ENCODE results near the gene PSIP1. TPM values are rescaled to one million over a fixed set of nuclear protein-coding genes. Genes with fewer than 3 reads are reported as not detected.
A peak's percentile ranks its signal among the peaks of the same experiment; 100 is the strongest.

The PSIP1 gene
- total and polyA plus RNA-seq, 2 donors (not counting 1 experiment from before 2014, with no cell fraction given) = 51.2 to 73.3 TPM

DNA sequence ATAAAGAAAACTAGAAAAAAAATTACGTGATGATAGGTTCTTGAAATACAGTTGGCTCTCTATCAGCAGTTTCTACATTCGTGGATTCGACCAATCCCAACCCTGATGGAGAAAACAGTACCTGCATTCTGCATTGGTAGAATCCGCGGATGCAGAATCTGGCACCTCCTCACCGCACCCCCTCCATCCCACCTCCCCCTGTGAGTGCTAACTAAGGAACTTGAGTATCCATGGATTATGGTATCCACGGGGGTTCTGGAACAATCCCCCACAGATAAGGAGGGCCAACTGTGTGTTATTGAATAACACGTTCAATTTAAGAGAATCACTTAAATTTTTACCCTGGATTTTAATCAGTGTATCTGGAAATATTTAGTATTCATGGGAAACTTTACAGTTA lies 10.5 kb upstream of the PSIP1 start:
- H3K9ac ChIP-seq (ENCODE audit: insufficient read depth, low read length) = no peak overlapping the region
- H3K79me2 ChIP-seq (ENCODE audit: control insufficient read depth, insufficient read depth, low read length) = no peaks in the 10 kb centered on the region
- H3K27me3 ChIP-seq (ENCODE audit: control insufficient read depth, insufficient read depth, low read length) = no peaks in the 10 kb centered on the region
- no peak for TF ChIP-seq EZH2 (IDR thresholded peaks at IDR 0.05; ENCODE audit: low read length, missing control alignments)
- H4K20me1 ChIP-seq (ENCODE audit: control insufficient read depth, extremely low read depth, insufficient read depth, low read length) = no peaks in the 10 kb centered on the region
- no peak for DNase-seq (ENCODE audit: low read depth in 2 of 2)
- H3K9me3 ChIP-seq (ENCODE audit: control insufficient read depth, insufficient read depth, low read depth, low read length) = no peaks in the 10 kb centered on the region
- H3K4me3 ChIP-seq (replicated peaks in 1 of 4; ENCODE audit: control extremely low read depth in 1 of 4, insufficient read depth in 1 of 4, low read depth in 3 of 4, low read length in 4 of 4) = no peak overlapping the region
- H3K36me3 ChIP-seq (ENCODE audit: control insufficient read depth, insufficient read depth, low read length) = no peaks in the 10 kb centered on the region
- H3K4me2 ChIP-seq (ENCODE audit: extremely low read depth, insufficient read depth, low read length) = no peak overlapping the region
- H3K4me1 ChIP-seq (ENCODE audit: control insufficient read depth, extremely low read depth, insufficient read depth, low read length) = no peaks in the 10 kb centered on the region
- H2AFZ ChIP-seq (ENCODE audit: low read length) = no peak overlapping the region
- H3K27ac ChIP-seq (ENCODE audit: insufficient read depth, low read length) = no peak overlapping the region

DNA sequence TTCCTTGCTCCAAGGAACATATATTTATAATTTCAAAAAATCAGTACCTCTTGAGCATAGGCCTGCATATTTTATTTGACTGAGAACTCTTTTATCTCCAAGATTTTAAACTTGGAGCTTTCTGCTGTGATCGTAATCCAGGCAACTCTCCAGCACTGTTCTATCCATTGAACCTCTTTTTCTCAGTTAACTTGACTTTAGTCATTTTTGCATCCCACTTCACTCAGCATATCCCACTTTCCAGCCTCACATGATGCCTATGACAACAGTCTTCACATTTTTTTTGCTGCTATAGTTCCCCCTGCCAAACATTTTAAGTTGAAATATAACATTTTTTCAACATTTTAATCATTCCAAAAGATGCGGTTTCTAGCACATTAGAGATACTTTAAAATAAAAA lies 9.1 kb upstream of the PSIP1 start:
- Histone ChIP-seq H3K4me1 (ENCODE audit: control insufficient read depth, extremely low read depth, insufficient read depth, low read length) (no peaks in the 10 kb centered on the region), H3K79me2 (ENCODE audit: control insufficient read depth, insufficient read depth, low read length) (no peaks in the 10 kb centered on the region), H3K36me3 (ENCODE audit: control insufficient read depth, insufficient read depth, low read length) (no peaks in the 10 kb centered on the region), H4K20me1 (ENCODE audit: control insufficient read depth, extremely low read depth, insufficient read depth, low read length) (no peaks in the 10 kb centered on the region), H3K9me3 (ENCODE audit: control insufficient read depth, insufficient read depth, low read depth, low read length) (no peaks in the 10 kb centered on the region), H3K4me2 (ENCODE audit: extremely low read depth, insufficient read depth, low read length) (no peak overlapping the region), H3K4me3 (replicated peaks in 1 of 4; ENCODE audit: control extremely low read depth in 1 of 4, insufficient read depth in 1 of 4, low read depth in 3 of 4, low read length in 4 of 4) (no peak overlapping the region), H3K9ac (ENCODE audit: insufficient read depth, low read length) (no peak overlapping the region), H3K27ac (ENCODE audit: insufficient read depth, low read length) (no peak overlapping the region), H2AFZ (ENCODE audit: low read length) (no peak overlapping the region), H3K27me3 (ENCODE audit: control insufficient read depth, insufficient read depth, low read length) (no peaks in the 10 kb centered on the region)
- no peak for DNase-seq (ENCODE audit: low read depth in 2 of 2)
- TF ChIP-seq, protein P1, sequence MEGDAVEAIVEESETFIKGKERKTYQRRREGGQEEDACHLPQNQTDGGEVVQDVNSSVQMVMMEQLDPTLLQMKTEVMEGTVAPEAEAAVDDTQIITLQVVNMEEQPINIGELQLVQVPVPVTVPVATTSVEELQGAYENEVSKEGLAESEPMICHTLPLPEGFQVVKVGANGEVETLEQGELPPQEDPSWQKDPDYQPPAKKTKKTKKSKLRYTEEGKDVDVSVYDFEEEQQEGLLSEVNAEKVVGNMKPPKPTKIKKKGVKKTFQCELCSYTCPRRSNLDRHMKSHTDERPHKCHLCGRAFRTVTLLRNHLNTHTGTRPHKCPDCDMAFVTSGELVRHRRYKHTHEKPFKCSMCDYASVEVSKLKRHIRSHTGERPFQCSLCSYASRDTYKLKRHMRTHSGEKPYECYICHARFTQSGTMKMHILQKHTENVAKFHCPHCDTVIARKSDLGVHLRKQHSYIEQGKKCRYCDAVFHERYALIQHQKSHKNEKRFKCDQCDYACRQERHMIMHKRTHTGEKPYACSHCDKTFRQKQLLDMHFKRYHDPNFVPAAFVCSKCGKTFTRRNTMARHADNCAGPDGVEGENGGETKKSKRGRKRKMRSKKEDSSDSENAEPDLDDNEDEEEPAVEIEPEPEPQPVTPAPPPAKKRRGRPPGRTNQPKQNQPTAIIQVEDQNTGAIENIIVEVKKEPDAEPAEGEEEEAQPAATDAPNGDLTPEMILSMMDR (conservative IDR thresholded peaks at IDR 0.05 in 1 of 2, IDR thresholded peaks at IDR 0.05 in 1 of 2; ENCODE audit: low read depth in 1 of 2, low read length in 2 of 2) = no peak
- TF ChIP-seq EZH2 (IDR thresholded peaks at IDR 0.05; ENCODE audit: low read length, missing control alignments) = no peak

DNA sequence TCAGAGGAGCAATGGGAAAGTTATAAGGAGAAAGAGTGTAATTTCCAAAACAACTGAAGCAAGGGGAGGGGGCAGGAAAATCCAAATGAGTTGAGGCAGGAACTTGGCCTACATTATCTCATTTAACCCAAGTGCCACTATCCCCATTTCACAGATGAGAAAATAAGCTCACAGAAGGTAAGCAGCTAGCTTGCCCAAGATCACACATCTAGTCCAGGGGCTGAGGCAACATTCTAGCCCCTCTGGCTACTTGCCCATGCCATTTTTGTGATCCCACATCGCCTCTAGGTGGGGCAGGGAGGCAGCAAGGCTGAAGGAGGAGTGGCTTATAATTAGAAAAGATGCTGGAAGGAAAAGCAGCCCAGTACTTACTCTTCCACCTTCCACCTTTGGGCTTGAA lies 2.6 kb upstream of the PSIP1 start:
- no peak for TF ChIP-seq EZH2 (IDR thresholded peaks at IDR 0.05; ENCODE audit: low read length, missing control alignments)
- TF ChIP-seq, protein P1 (conservative IDR thresholded peaks at IDR 0.05 in 1 of 2, IDR thresholded peaks at IDR 0.05 in 1 of 2; ENCODE audit: low read depth in 1 of 2, low read length in 2 of 2) = no peak
- no peak overlapping the region for H2AFZ ChIP-seq (ENCODE audit: low read length)
- DNase-seq (ENCODE audit: low read depth in 2 of 2) = peak in 1 of 2 donors; percentile 36

More for the DNA sequence above, 2.6 kb upstream of the PSIP1 start:
- Histone ChIP-seq H3K79me2 (ENCODE audit: control insufficient read depth, insufficient read depth, low read length) (peaks cover 19% of the 10 kb centered on the region), H3K4me1 (ENCODE audit: control insufficient read depth, extremely low read depth, insufficient read depth, low read length) (no peaks in the 10 kb centered on the region), H3K36me3 (ENCODE audit: control insufficient read depth, insufficient read depth, low read length) (no peaks in the 10 kb centered on the region), H4K20me1 (ENCODE audit: control insufficient read depth, extremely low read depth, insufficient read depth, low read length) (no peaks in the 10 kb centered on the region), H3K27me3 (ENCODE audit: control insufficient read depth, insufficient read depth, low read length) (no peaks in the 10 kb centered on the region), H3K9ac (ENCODE audit: insufficient read depth, low read length) (no peak overlapping the region), H3K4me3 (replicated peaks in 1 of 4; ENCODE audit: control extremely low read depth in 1 of 4, insufficient read depth in 1 of 4, low read depth in 3 of 4, low read length in 4 of 4) (no peak overlapping the region), H3K9me3 (ENCODE audit: control insufficient read depth, insufficient read depth, low read depth, low read length) (no peaks in the 10 kb centered on the region), H3K4me2 (ENCODE audit: extremely low read depth, insufficient read depth, low read length) (no peak overlapping the region), H3K27ac (ENCODE audit: insufficient read depth, low read length) (no peak overlapping the region)

Measured in fibroblast of lung (primary cell).